Measurements from ENCODE around the gene ATG4A.

- no peak for TF ChIP-seq YY1 (IDR thresholded peaks at IDR 0.05; ENCODE audit: insufficient read depth, insufficient read length)
- TF ChIP-seq ZNF274 (IDR thresholded peaks at IDR 0.05; ENCODE audit: low read depth, low read length): no peak
- no peak for TF ChIP-seq SUZ12 (IDR thresholded peaks at IDR 0.05; ENCODE audit: extremely low read depth, insufficient read depth, insufficient read length)
Measured at GRCh38 chrX:108138814-108139702, 47.5 kb downstream of the ATG4A start.

All from NT2/D1 (cell line).